CD4-positive, alpha-beta T cell treated with Interleukin-6 at 100 ng/mL for 8 hours (primary cell): ENCODE results near the gene DCLK2.

Experiments used
- DNase-seq: peaks from one replicate; pipeline ENCODE4 v3.0.0-alpha.2; 2020; ENCODE audit warnings: mixed read lengths, low spot score

DCLK2 gene

DNA sequence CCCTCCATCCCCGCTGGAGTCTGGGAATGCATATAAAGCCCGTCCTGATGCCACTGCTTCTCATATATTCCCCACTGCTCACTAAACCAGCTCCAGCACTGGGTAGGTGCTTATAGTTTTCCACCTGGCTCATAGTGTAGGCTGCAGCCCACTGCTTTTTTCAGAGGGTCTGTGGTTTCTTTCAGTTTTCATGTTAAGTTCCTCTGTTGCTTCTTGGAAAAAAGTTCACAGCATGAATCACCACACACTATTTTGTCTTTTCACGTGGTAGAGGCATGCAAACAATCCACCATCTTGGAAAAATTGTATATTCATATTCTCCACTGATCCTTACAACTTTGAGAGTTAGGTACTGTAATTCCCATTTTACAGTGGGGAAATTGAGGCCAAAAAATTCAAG lies 39.4 kb downstream of the DCLK2 start:
- no peak for DNase-seq

DNA sequence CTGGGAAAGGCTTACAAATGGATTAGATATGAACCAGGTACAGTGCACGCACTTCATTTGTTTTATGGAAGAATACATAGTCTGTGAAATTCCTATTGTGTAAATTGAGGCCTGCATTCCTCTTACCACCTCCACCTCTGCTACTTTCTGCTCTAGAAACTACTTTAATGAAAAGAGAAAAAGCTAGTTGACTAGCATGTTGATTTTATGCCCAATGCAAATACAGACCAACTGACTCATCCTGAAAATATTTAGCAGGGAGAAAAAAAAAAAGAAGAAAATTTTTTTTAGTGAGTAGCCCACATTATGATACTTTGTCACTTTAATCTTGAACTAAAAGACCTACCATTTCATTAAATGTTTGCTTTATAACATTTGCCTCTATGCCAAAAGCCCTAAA lies 41.2 kb downstream of the DCLK2 start:
- DNase-seq, result no peak

DNA sequence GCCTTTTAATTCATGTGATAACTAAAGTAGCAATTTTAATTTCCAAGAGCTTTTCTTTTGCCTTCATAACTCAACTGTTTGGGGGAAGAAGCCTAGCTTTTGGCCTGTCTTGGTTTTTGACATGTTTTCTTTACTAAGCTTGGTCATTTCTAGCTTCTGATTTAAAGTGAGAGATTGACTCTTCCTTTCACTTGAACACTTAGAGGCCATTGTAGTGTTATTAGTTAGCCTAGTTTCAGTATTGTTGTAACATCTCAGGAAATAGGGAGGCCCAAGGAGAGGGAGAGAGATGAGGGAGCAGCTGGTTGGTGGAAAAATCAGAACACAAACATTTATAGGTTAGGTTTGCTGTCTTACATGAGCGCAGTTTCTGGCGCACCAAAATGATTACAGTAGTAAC lies 44.8 kb downstream of the DCLK2 start:
- DNase-seq, result no peak

DNA sequence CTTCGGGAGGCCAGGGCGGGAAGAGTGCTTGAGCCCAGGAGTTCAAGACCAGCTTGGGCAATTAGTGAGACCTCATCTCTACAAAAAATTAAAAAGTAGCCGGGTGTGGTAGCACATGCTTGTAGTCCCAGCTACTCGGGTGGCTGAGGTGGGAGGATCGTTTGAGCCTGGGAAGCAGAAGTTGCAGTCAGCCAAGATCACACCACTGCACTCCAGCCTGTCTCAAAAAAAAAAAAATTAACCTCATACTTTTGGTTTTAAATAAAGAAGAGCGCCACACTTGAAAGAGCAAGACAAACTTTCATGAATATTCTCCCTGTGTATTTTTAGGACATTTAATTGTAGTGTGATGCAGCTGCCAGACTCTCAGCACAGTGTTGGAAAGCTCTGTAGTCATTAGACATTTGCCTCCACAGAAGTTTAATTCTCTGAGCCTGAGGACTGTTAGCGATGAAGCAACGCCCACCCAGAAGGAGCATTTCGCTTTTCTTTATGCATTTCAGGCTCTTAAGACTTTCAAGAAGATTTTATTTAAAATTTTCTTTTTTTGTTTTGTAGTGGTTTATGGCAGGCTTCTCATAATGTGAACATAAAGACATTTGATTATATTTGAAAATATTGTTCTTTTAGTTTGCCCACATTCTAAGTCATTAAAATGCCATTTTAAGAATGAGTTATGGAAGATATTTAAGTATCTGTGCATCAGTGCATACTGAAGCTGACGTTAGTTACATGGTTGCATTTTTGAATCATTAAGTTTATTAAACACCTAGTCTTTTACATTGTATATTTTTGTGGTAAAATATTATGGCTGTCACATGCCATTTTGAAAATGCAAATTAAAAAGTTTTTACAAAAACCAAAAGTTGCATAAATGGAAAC lies 45.8 kb downstream of the DCLK2 start:
- DNase-seq, result no peak

DNA sequence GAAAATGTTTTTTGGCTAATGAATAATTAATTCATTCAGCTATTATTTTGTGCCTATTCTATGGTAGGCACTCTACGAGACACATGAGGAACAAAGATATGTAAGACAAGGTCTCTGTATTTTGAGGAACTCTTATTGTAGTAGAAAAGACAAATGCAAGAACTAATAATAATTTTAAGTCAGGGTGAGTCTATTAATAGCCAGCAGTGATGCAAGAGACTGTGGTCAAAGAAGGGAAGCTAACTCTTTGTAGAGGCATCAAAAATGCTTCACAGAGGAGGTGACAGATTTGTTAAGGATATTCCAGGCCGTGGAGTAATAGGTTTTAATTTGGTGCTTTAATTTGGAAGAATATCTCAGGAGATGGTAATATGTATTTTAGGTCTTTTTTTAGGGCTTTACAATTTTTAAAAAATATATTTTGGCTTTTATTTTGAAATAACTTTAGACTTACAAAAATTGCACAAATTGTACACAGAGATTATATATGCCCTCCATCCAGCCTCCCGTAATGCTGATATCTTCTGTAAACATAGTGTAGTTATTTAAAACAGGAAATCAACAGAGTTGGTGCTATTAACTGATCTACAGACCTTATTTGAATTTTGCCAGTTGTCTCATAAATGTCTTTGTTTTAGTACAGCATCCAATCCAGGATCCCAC lies 48.1 kb downstream of the DCLK2 start:
- no peak for DNase-seq

DNA sequence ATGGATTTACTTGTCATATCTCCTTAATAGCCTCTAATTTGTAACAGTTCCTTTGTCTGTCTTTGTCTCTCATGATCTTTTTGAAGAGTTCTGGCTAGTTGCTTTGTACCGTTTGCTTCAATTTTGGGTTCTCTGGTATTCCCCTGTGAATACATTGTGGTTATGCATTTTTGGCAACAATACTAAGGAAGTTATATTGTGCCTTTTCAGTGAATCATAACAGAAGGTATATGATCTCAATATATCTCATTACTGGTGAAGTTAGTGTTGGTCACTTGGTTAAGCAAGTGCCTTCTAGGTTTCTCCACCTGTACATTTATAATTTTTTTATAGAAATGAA lies 48.6 kb downstream of the DCLK2 start:
- DNase-seq, result no peak

DNA sequence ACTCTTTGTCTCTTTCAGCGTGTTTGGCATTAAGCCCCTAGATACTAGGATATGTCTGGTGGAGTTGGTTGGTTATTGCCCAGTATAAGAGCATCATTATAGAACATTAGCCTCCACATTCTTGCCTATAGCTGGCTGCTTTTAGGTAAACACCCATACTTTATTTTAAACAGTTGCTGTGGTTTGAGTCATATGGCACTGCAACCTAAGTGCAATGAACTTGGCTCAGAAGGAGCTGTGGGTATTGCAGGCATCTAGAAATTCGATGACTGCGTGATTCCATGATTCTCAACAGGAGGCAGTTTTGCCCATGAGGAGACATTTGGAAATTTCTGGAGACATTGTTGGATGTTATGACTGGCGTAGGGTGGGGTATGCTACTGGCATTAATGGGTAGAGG lies 49.5 kb downstream of the DCLK2 start:
- no peak for DNase-seq

DNA sequence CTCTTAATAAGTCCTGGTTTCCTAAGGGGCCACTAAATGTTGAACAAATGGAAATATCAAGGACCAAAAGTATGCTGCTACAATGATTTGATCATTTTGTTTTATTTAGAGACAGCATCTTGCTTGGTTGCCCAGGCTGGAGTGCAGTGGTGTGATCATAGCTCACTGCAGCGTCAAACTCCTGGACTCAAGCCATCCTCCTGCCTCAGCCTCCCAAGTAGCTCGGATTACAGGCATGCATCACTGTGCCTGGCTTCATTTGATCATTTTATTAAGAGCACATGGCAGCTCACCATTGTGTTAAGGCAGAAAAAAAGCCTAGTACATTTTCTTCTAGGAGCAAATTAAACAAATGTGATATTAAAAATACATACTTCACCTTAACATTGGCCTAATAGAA lies 52.7 kb downstream of the DCLK2 start:
- no peak for DNase-seq

DNA sequence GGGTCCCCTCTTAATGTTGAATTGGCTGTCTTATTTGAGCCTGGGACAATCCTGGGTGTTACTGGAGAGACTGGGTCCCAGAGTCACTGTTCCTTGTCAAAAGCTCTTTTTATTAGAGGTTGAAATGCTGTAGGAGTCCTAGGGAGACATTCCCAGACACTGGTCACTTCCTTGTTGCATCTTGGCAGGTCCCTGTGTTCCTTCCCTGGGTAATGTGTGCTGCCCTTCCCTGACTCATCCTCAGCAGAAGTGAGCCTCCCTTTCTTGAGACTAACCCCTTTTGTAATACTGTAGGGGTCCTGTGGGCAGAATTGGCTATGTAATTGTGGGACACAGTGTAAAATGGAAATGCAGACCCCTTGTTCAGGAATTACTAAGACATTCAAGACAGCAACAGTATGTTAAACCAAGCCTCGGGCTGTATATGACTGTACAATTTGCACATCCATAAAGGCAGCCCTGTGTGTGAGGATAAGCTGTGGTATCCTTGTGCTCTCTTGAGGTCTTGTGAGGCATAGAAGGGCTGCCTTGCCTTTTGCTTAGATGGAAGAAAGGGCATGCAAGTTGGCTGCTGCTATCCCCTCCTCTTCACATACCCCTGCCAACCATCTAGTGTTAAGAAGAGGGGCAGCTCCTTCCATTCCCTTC lies 53.5 kb downstream of the DCLK2 start:
- no peak for DNase-seq

DNA sequence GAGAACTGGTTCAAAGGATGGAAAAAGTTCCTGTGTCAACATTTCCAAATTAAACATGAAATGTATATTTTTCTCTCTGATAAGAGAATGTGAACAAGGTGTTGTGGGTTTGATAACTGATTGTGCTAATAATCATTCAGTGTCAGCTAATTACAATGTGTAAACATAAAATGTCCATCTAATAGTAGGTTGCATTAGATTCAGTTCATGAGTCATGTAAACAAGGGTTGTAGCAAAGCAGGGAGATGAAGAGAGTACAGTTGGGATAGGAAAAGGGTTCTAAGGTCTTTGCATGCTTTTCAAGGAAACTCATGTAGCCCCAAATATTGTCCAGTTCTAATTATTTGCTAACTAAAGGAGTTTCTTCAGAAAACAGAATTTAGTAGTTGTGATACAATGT lies 55.4 kb downstream of the DCLK2 start:
- DNase-seq, result no peak

DNA sequence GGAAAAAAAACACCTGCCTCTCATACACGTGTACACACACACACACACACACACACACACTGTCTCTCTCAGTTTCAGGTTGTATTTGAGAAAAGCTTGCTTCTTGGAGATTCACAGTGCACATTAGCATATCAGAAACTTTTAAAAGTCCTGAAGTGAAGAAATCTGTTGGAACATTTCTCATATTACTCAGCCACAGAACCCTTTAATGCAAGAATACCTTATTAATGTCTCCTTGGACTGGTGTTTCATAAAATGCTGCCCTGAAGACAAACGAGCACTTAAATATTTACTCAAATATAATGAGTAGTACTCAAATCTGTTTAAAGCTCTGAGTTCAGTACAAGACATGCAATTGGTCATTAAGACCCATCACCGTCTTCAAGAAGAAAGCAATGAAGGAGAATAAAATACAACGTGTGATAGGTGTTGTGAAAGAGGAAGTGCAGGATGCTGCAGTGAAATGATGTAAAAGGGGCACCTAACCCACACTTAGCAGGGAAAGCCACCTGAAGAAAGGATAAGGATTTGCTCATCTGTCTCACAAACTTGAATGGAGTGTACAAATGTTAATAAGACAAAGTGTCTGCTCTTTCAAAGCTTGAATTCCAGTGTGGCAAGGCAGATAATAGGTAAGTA lies 57.0 kb downstream of the DCLK2 start:
- DNase-seq, result no peak

DNA sequence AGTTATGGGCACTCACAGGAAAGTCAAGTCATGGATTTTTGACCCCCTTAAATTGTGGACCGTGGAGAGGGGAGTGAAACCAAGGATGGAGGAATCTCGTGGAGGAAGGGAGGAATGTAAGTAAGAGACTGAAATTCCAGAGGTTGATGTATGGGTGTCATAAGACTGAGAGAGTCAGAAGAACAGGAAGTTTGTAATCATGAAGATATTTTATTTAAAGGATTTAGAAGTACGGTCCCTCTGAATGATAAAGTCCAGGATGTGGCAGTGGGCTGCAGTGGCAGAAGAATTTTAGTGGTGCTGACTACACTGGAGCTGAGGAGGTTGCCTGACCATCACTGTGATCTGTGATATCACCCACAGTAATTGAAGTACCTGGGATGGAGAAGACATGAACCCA lies 57.8 kb downstream of the DCLK2 start:
- DNase-seq, result no peak

DNA sequence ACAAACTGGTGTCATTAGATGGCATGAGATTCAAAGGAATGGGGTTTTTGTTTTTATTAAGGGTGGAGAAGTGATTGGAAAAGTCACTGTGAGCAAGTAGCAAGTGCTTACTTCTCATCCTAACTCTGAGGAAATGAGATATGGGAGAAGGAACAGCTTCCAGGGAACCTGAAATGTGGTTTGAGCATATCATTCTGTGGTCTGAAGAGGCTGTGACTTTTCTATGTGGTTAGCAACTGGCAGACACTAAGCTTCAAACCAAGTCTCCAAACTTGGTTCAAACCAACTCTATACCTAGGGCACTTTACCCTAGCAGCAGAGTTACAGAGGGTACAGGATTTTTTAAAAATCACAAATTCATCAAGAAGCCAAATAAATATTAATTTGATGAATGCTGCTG lies 58.2 kb downstream of the DCLK2 start:
- no peak for DNase-seq

DNA sequence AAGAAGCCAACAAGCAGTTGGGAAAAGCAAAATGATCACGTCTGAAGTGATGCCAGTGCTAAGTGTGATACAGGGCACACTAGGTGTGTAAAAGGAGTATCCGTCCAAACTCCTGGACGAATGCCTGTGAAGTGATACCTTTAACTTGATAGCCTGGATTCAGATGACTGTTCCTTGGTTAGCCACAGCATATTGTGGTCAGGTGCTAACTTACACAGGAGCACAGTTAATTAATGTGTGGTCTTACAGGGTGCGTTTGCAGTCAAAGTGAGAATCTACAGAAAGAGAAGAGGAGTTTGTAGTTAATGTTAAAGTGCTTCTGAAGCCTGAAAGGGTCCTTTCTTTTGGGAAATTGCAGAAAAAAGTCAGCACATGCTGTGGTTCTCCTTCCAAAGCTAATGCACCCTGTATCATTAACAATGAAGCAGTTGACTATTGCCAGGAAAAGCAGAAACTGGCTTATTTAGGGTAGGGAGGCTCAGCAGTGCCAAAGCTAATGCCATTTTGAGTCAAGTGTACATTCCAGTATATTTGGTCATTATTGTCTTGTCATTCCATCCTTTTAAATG lies 61.1 kb downstream of the DCLK2 start:
- DNase-seq, result no peak

DNA sequence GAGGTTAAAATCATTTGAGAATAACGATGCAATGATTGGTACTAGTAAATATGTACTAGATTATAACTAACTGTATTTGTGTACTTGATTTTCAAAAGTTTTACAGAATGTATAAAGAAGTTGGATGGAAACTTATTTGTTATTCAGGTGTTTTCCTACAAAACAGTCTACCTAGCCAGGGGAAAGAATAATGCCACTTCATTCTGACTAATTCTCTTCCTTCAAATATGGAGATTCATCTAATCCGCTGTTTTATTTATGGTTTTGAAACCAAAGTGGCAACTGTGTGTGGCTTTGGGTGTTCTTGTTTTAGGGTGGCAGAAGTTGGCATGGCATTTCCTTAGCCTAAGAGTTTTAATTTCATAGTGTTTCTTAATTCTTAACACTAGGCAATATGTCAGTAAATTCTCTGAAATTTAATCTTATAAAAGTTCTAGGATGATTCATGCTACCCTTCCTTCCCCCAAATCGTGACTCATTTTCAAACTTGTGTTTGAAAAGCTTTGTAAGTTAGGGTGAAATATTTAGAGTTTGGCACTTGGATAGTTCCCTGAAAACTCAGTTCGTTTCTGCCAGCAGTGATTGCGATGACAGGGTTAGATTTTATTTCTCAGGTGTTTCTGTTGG lies 62.6 kb downstream of the DCLK2 start:
- DNase-seq, result no peak

DNA sequence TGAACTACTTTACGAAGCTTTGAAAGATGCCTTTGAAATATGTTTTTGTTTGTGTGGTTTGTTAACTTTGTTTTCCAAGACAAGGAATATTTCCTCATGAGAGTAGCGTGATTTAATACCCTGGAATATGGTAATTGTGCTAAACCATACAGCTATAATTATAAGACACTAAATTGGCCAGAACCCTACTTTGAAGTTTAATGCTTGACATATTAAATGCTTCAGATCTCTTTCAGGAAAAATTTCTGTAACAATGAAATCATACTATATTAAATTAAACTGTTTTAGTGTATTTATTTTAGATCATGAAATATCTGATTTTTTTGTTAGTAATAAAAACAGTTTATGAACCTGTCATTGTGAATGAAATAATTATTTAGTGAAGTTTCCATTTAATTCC lies 63.5 kb downstream of the DCLK2 start:
- no peak for DNase-seq

DNA sequence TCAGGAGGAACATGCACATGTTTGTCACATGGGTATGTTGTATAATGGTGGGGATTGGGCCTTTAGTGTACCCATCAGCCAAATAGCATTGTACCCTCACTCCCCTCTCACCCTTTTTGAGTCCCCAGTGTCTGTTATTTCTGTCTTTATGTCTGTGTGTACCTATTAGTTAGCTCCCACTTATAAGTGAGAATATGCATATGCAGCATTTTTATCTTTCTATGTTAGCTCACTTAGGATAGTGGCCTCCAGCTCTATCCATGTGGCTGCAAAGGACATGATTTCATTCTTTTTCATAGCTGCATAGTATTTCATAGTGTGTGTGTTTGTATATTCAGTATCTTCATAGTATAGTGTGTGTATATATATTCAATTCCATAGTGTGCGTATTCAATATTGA lies 64.6 kb downstream of the DCLK2 start:
- no peak for DNase-seq

DNA sequence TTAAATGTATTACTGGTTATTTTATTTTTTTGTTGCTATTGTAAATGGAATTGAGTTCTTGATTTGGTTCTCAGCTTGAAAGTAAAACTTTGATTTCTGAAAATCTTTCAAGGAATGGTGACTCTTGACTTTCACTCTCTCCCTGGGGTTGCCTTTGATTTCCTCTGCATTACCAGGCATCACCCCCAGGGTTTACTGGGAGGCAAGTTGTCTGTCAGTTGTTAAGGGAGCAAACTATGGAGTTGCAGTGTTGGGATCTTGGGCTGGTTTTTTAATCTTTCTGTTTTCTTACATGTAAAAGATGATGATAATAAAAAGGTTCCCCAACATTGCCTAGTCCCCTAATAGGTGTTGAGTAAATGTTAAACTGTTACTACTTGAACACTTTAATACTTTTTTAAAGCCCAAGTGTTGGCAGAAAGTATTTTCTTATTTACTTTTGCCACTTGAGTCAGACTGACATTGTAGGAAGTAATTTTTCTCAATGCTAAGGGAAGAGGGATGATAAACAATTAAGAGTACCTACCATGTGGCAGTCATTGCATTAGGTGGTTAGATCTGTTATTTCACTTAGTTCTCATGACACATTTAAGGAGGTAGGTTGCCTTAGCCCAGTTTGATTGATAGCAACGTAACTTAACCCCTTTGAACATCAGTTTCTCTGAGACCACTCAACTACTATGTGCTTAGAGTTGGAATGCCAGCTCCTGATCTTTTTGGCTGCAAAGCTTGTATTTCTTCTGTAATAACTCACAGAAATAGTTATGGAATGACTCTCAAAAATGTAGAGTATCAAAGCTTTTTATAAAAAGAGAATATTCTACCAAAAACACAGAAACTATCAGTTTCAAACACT lies 67.1 kb downstream of the DCLK2 start:
- no peak for DNase-seq

DNA sequence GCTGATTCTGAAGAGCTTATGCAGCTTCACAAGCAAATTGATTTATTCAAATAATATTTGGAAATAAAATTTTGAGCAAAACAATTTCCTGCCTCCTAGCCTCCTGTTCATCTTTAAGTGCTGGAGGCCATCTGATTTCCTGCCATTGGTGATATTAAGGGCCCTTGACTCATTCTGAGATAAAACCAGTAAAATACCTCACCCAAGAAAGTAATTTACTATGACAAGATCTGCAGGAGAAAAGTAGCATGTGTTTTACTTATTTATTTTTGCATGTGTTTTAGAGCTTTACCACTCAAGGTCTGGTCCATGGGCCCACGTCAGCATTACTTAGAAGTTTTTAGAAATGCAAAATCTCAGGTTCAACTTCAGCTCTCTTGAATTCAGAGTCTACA lies 67.7 kb downstream of the DCLK2 start:
- no peak for DNase-seq

DNA sequence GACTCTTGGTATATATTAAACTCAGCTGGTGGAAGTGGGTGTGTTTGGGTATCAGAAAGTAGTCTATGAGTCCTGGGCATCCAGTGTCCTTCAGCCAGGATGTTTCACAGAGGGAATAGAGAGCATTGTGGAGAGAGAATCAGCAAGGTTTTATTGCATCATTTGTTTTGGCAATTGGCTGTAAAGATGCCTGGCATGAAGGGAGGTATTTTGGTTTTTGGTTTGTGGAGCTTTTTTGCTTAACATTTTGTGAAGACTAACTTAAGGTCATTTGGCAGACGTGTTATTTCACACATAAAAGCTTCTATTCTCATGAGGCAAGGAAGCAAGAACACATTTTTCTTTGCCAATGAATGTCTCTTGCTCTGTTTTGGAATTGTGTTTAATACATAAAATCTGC lies 71.1 kb downstream of the DCLK2 start:
- no peak for DNase-seq

DNA sequence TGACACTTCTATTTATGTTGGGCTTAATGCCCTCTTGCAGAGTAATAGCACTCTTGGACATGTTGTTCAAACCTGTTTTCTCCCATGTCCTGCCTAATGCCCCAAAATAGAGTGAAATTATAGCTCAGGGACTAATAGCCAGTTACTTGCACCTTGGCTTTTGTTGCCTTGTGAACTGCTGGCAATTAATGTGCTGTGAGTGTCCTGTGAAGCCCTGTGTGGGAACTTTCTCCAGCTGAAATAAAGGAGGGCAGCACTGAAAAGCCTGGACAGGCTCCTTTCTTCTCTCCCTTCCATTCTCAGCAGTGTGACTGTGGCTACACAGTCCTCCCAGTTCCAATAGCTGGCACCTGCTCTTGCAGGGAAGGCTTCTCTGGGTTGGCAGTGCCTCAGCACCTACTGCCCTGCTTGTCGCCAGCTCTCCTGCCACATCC lies 72.4 kb downstream of the DCLK2 start:
- no peak for DNase-seq
